PC-3 (cell line): ENCODE measurements around the gene TIMP2.

Experiments used
- CTCF ChIP-seq: fragments of 300-600 bp; sonication (generic); conservative IDR thresholded peaks from 2 replicates; pipeline ENCODE4 v1.5.1; 2017; ENCODE audit warnings: antibody characterized with exemption, low read depth, mild to moderate bottlenecking, low read length
- EZH2 ChIP-seq: fragments of 300-600 bp; sonication (generic); IDR thresholded peaks from one replicate; pipeline ENCODE4 v1.6.1; 2017; ENCODE audit warnings: antibody characterized with exemption, mild to moderate bottlenecking, low read length; ENCODE audit not compliant: unreplicated experiment

GRCh38 chr17:78929908-78930775 lies 5.0 kb upstream of the TIMP2 start:
- TF ChIP-seq CTCF (no peak), EZH2 (no peak)
